Right ventricle myocardium superior (tissue), 1 donor: ENCODE results near the gene CAMTA1. TPM values are rescaled to one million over a fixed set of nuclear protein-coding genes. Genes with fewer than 3 reads are reported as not detected.

Experiments used
- ATAC-seq: fragments of 200-7000 bp; cut with Tn5 transposase; one replicate; pipeline ENCODE4 v1.9.1; 2020; ENCODE audit warnings: mild to moderate bottlenecking; ENCODE audit not compliant: poor library complexity
- DNase-seq: peaks from one replicate; pipeline ENCODE4 v3.0.0-alpha.2; 2020
- intact Hi-C: fragments of 100-400 bp; cut with DNase I; formaldehyde crosslinking; loops from one replicate; pipeline ENCODE4 v1.11.2; 2022
- total RNA-seq: library from RNA; stranded (reverse); fragmentation: NEBNext Ultra II Directional; extraction: Animal tissue kit (Norgen Biotek cat#: 25700); gene quantifications from one replicate; pipeline ENCODE4 v1.2.1, GENCODE V29; 2021
- donor health status: DM: no; HTN: yes; CAD: no; lungs with severe emphysema.

CAMTA1 gene
- total RNA-seq, 1 donor from 2014 or later, result 153 TPM

- ATAC-seq (no peak), DNase-seq (no peak)
- intact Hi-C loops, result no loop called here
Observed at GRCh38 chr1:7268983-7269382, 483.7 kb downstream of the CAMTA1 start.

DNA sequence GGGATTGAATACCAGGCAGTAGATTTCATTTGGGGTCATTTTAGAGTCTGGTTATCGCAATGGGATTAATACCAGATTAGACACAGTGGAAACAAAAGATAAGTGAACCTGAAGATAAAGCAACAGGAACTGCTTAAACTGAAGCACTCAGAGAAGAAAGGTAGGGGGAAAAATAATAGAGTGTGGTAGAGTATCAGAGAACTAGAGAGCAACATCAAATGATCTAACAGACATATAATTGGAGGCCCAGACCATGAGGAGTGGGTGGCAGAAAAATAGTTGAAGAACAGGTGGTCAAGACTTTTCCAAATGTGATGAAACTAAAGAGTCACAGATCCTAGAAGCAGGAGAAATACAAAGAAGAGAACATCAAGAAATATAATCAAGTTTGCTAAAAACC is 484.3 kb downstream of the CAMTA1 start:
- intact Hi-C loops, result no loop called here
- ATAC-seq (no peak), DNase-seq (no peak)

GRCh38 chr1:7274256-7274655 is 489.0 kb downstream of the CAMTA1 start:
- DNase-seq (no peak), ATAC-seq (no peak)
- intact Hi-C loops, result no loop called here

DNA sequence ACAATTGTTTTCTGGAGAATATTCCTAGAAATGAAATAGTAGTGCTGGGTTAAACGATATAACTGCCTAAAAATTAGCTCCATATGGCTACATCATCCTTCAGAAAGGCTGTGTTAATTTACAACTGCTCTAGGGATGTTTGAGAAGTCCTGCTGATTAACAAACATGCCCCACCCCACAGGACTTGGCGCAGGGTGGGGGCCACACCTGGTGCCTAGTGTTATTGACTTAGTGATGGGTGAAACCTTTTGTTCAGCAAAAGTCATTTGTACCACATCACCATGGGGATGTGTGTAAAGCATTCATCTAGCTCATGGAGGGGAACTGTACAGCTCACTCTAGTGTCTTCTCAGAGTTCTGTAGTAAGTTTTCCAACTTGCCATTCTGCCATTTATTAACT is 492.8 kb downstream of the CAMTA1 start:
- intact Hi-C loops, result no loop called here
- no peak for ATAC-seq
- no peak for DNase-seq

- DNase-seq, result no peak
- no peak for ATAC-seq
- intact Hi-C loops, result no loop called here
Observed at GRCh38 chr1:7278827-7279765, 493.8 kb downstream of the CAMTA1 start.

- DNase-seq (no peak), ATAC-seq (no peak)
- intact Hi-C loops, result no loop called here
Observed at GRCh38 chr1:7279769-7280168, 494.5 kb downstream of the CAMTA1 start.

GRCh38 chr1:7280347-7280960 is 495.2 kb downstream of the CAMTA1 start:
- no peak for ATAC-seq
- no peak for DNase-seq

DNA sequence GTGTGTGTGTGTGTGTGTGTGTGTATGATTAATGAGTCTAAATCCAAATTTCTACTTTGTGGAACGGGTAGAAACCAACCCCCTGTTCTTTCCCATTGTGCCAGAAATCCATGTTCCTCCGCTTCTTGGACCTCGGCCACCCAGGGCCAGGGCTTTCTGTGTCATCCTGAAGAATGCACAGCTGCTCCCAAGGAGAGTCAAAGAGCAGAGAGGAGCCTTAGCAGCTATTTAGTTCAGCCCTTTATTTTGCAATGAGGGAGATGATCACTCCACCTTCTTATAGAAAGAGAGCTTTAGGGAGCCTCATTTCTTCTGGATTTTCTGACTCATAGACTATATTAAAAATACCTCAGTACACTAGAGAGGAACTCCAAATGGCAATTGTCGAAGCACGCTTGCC is 496.6 kb downstream of the CAMTA1 start:
- DNase-seq (no peak), ATAC-seq (no peak)
- intact Hi-C loops, result no loop called here

More at GRCh38 chr1:7280347-7280960, 495.2 kb downstream of the CAMTA1 start:
- intact Hi-C loops, result no loop called here

GRCh38 chr1:7284839-7285435 is 499.7 kb downstream of the CAMTA1 start:
- intact Hi-C loops, result no loop called here
- no peak for ATAC-seq

DNA sequence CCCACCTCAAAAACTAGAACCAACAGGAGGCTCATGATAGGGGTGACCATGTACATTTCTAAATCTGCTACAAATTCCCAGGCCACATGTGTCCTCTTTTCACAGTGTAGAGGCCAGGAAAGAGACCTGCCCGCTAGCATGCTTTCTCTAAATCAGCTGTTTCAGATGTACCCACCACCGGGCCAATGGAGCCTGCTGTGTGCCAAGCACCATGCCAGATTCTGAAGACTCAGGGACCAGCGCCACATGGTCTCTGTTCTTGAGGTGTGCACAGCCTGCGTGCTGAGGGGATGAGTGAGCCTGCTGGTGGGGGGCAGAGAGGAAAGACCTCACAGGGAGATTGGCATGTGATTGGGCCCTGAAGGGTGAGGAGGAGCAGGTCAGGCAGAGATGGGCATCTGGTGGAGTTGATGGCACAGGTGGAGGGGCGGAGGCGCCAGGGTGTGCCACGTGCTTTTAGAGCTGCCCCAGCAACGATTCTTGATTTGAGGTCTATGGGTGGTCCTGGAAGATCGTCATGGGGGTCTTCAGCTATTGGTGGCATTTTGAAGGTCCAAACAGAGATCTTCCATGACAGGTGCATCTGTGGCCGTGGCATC is 500.7 kb downstream of the CAMTA1 start:
- ATAC-seq (no peak), DNase-seq (no peak)
- intact Hi-C loops, result no loop called here

More at GRCh38 chr1:7284839-7285435, 499.7 kb downstream of the CAMTA1 start:
- DNase-seq, result no peak

DNA sequence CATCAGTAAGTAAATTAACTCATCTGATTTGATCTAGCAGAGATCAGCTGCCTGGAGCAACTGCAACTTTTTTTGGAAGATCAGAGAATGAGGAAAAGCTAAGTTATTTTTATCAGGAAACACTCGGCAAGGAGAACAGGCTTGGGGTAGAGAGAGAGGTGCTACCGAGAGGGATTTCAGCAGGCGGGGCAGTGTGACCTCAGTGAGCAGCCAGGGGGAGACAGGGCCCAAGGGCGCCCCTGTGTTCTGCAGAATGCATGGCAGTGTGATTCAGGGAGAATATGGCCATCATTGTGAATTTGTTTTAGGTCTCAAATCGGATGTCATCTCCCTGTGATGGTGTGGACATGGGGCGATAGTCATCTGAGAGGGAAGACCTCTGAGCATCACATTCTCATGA is 501.8 kb downstream of the CAMTA1 start:
- intact Hi-C loops, result no loop called here
- no peak for DNase-seq
- no peak for ATAC-seq

DNA sequence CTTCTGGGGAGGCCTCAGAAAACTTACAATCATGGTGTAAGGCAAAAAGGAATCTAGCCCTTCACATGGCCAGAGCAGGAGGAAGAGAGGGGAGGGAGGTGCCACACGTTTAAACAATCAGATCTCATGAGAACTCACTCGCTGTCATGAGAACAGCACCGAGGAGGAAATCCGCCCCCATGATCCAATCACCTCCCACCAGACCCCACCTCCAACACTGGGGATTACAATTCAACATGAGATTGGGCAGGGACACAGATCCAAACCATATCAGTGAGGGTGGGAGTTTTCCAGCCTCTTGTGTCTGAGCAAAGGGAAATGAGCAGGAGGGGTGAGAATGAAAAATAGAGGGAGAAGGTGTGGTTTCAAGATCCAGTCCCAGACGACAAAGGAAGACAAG is 503.7 kb downstream of the CAMTA1 start:
- no peak for ATAC-seq
- intact Hi-C loops, result no loop called here
- DNase-seq, result no peak

GRCh38 chr1:7289694-7290093 is 504.4 kb downstream of the CAMTA1 start:
- no peak for ATAC-seq
- intact Hi-C loops, result no loop called here
- DNase-seq, result no peak

DNA sequence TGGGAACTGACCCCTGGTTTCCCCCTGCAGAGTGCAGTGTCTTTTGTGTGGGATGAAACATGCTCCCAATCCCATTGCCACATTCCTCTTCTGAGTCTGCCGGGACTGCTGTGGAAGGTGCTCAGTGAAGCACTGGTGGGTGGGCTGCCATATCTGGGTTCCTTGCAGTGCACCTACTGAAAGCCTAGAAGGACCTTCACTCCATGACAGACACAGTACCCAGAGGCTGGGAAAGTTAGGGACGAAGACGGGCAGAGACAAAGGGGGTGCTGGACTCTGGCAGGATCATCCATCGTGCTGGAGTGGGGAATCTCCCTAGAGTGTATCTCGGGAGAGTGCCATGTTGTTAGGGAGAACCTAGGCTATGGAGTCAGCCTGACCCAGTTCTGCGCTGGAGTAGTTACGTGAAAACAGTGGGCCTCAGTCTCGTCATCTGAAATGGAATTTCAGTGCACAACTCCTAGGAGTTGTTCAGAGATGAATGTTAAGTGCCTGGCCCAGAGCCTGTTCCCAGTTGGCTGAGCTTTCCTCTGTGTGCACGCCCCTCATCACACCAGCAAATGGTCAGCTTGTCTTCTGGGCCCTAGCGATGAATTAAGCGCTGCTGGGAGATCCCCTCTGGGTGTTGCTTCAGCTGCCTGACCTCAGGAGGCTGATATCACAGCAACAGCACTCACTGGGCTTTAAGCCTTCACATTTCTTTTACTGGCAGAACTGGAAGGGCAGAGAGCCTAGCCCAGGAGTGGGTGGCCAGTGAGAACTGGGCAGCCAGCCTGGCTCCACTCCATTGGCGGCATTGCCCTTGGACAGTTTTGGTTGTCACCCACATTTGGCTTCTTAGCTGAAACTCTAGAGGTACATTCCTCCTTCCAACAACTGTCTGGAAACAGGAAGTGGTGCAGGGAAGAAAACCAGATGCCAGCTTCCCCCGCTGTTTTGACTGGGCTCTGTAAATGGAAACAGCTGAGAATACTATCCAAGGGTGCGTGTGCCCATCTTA is 506.0 kb downstream of the CAMTA1 start:
- DNase-seq (peak; percentile 76), ATAC-seq (peak; percentile 88)
- intact Hi-C loops, result no loop called here

DNA sequence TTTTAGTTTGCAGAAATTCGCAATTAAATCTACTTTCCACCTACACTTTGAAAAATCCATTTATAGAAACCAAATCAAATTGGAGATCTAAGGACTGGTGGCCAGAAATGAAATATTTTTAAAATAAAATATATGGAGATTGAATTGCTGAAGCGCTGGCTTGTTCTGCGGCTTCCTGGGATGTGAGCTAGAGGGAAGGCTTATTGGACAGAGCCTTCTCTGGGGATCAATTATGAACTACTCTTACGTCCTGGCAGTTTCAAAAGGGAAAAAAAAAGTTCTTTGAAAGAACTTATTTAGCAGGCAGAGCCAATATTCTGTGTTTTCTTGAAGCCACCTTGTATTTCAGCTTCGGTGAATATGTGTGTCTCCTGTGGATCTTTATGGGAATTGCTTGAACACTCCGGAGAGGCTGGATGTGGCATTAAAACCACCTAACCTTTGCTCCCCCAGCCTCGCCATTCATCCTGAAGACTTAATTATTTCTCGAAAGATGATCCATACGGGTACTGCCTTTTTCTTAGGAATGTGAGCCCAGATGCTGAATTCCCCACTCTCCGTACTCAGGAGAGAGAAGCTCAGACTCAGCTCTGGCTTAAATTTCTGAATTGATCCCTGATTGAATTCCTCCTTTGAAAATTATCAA is 506.9 kb downstream of the CAMTA1 start:
- intact Hi-C loops, result no loop called here
- no peak for DNase-seq
- ATAC-seq, result no peak

GRCh38 chr1:7292714-7293419 is 507.6 kb downstream of the CAMTA1 start:
- ATAC-seq (peak; percentile 24), DNase-seq (peak; percentile 53)
- intact Hi-C loops, result no loop called here
